CD4-positive, alpha-beta T cell treated with Interleukin-17A for 4 hours (primary cell): ENCODE data around the gene P2RY2.

Experiments
- DNase-seq: peaks from one replicate; pipeline ENCODE4 v3.0.0-alpha.2; 2020; ENCODE audit warnings: mixed read lengths

P2RY2 gene

DNA sequence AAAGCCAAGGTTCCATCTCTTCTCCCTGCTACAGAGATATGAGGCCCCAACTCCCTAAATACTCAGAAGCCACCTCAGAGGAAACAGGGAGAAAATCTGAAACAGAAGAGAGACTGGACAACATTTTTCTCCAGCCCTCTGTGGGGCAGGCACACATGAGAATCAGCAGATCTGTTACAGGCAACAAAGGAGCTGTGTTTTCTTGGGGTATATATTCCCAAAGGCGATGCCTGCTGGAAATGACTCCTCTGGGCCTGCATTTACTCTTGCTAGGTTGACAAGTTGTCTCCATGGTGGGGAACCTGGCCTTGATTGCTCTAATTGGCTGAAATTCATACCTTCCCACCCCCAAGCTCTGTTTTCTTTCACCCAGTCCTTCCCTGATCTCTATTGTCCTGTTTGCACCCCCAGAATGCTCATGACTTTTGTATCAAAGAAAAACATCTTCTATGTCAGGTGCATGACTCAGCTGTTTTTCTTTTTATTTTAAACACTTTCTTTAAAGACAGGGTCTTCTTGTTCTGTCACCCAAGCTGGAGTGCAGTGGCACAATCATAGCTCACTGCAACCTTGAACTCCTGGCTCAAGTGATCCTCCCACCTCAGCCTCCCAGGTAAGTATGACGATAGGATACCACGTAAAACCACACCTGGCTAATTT lies 30.6 kb downstream of the P2RY2 start:
- DNase-seq: no peak

DNA sequence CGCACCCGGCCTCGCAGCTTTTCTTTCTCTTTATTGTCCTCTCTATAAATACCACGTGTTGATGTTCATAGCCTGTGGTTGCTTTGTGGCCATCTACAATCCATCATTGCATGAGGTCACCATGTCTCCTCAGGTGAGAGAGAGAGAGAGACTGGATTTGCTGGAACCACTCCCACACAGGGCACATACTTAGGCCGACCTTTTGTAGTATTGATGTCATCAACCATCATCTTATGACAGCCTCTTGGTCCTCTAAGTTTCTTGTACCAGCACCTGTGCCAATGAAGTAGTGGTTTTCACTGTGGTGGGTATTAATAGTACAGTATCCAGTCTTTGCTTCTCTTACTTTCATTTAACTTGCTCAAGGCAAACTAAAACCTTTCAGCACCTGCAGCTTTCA lies 31.2 kb downstream of the P2RY2 start:
- no peak for DNase-seq

DNA sequence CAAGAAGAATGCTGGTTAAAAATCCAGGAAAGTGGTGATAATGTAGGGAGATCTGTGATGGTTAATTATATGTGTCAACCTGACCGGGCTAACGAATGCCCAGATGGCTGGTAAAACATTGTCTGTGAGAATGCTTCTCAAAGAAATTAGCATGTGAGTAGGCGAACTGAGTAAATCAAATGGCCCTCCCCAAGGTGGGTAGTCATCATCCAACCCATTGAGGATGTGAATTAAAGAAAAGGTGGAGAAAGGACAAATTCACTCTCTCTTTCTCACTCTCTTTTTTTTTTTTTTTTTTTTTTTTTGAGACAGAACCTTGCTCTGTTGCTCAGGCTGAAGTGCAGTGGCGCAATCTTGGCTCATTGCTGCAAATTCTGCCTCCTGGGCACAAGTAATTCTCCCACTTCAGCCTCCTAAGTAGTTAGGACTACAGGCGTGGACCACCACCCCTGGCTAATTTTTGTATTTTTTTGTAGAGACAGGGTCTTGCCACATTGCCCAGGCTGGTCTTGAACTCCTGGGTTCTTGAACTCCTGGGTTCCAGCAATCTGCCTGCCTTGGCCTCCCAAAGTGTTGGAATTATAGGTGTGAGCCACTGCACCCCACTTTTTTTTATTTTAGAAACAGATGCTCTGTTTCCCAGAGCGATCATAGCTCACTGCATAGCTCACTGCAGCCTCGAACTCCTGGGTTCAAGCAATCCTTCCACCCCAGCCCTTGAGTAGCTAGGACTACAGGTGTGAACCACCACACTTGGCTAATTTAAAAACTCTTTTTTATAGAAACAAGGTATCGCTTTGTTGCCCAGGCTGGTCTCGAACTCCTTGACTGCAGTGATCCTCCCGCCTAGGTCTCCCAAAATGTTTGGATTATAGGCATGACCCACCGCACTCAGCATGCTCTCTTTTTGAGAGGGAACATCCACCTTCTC lies 32.0 kb downstream of the P2RY2 start:
- DNase-seq: no peak

DNA sequence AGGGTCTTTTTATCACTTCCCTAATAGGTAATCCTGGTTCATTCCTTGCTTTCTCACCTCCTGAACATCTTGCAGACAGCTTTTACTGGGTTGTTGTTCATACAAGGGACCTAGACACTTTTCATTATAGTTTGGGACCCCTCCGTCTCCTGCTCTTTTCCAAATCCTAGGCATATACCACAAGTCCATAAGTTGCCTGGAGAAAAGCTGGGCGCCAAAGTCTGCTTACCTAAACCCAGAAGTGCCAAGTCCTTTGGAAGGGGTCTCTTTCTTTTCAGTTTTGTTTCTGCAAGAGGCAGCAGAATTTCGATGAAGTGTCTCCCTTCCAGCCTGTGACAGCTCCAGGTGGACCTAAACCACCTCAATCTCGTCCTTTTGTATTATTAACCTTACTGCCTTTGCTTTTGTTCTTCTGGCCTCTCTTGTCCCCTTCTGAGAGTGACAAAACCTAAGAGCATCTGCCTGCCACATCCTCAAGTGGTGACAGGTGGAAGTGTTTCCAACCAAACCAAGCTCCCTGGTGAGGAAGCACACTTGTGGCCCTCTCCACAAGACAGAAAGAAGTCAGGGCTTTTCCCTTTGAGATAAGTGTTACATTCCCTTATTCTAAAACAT lies 34.6 kb downstream of the P2RY2 start:
- no peak for DNase-seq

DNA sequence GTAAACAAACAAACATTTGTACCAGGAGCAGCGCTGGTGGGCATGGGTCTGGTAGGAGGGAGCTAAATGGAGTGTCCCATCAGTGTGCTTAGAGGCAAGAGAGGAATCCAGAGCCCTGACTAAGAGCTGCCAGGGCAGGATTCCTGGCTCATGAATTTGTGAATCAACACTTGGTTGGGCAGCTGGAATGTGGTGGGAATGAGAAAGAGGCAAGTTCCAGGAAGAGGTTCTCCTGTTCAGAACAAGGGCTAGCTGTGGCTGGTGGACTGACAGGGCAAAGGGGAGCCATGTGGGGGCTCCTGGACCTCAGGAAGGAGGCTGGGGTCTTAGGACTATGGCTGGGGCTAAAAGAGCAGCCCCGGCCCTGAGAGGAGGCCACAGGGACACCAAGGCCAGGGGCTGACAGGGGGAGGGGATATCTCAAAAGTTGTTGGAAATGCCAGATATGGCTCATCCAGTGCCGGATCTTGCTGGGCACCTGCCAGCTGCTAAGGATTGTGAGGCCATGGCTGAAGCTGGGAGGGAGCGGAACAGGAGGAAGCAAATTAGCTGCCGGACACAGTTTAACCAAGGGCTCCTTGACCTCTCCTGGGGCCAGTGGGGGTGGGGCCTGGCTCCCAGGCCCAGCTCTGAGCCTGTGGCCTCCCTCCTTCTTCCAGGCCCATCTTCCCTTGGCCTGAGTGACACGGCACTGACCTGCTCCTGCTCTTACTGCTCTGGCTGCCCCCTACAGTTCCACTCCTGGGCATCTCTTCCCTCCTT lies 39.4 kb downstream of the P2RY2 start:
- DNase-seq: no peak

DNA sequence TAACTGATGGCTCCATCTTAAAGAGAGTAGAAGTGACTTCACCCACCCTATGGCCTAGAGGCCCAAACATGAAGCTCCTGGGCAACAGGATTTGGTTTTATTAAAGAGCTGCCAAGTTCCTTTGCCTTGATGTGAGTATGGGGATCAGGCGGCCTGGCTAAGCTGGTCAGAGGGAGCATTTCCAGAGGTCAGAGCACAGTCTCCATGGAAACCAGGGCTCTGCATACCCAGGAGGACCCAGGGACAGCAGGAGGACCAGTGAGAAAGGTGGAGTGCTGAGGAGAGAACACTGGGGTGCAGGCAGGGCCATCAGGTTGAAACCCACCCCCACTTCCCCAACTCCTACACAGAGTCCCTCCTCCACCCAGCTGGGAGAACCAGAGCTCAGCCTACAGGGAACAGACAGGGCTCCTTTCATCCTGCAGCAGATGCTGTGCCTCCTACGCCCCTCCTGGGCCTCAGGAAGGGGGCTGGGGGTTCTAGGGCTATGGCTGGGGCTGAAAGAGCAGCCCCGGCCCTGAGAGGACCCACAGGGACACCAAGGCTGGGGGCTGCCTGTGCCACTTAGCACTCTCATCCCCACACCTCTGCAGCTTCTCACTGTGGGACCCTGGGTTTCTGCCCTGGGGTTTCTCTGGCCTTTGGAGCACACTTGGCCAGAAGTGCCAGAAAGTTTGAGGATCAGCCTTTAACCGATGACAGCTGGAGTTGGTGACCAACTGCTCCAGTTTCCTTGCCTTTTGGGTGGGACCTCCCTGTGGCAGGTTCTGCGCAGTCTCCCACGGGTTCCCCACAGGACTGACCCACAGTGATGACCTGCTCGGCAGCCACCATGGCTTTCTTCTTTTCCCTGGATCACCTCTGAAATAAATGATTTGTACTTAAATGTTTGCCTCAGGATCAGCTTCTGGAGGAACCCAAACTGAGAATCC lies 40.3 kb downstream of the P2RY2 start:
- DNase-seq: no peak

DNA sequence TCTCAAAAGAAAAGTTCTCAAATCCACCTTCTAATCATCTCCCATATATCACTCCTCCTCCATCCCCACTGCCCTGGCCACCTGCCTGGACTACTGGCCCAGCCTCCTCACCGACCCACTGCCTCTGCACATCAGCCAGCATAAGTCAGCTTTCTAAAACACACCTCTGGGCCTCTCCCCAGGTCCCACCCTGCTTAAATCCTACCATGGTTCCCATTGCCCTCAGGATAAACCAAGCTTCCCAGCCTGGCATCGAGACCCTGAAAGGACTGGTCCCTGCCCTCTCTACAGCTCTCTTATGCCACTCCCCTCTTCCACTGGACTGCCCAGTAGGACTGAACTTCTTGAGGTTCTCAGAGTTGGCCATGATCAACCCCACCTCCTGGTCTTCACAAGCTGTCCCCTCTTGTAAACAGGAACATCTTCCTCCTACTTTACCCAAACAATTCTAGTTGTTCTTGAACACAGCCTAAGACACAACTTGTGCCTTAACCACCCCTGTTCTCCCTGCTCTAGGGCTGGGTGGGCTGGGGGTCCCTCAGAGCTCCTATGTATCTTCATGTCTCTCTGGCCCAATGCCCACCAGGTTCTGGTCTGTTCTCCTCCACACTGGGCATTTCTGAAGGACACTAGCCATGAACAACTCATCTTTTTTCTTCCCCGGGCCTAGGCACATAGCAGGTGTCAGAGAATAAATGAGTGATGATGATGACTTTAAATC lies 41.5 kb downstream of the P2RY2 start:
- DNase-seq: no peak

DNA sequence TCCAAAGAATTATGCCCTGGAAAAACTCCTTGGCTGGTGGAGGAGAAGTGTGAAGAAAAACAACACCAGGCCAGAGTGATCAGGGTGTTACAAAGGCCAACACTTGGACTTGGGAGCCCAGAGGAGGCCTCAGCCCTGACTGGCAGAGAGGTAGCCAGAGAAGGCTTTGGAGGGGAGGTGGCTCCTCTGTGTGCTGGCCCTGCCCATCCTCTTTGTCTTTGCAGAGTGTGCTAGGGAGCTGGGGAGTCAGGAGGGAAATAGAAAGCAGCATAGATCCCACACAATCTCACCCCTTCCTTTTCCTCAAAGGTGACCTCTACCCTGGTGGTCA lies 42.0 kb downstream of the P2RY2 start:
- DNase-seq: no peak

DNA sequence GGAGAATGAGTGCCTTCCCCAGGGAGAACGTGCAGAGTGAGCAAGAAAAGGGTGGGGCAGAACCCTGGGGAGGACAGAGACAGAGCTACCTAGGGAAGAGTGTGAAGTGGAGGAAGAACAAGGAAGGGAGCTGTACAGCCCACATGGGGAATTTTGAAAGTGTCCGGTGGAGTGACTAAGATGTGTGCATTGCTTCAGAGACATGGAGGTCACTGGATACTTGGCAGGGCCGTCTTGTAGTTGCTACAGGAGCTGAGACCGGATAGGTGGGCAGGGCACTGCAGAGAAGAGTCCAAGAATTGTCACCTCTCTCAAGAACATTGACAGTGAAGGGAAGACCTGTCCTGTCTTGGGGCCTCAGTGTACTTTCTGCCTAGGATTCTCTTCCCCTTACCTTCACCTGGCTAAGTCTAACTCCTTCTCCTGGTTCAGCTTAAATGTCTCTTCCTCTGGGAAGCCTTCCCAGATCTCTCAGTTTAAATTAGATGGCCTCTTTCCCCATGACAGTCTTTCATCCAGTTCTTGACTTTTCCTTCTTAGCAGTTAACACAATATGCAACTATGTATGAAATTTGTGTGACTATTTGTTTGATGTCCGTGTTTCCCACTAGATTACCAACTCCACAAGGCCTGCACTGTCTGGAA lies 44.9 kb downstream of the P2RY2 start:
- DNase-seq: no peak

DNA sequence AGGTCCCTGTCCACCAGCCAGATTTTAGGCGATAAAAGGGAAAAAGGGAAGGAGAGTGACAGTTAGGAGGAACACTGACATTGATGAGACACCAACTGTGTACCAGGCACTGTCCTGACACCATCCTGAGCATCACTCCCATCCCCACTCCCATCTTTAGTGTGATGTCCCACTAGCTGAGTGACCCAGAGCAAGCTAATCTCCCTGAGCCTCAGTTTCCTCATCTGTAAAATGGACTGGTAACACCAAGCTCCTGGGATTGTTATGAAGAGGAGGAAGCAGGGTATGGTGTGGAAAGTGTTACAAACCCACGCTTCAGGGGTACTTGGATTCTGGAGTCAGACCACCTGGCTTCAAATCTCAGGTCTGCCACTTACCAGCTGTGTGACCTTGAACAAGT lies 45.6 kb downstream of the P2RY2 start:
- no peak for DNase-seq

DNA sequence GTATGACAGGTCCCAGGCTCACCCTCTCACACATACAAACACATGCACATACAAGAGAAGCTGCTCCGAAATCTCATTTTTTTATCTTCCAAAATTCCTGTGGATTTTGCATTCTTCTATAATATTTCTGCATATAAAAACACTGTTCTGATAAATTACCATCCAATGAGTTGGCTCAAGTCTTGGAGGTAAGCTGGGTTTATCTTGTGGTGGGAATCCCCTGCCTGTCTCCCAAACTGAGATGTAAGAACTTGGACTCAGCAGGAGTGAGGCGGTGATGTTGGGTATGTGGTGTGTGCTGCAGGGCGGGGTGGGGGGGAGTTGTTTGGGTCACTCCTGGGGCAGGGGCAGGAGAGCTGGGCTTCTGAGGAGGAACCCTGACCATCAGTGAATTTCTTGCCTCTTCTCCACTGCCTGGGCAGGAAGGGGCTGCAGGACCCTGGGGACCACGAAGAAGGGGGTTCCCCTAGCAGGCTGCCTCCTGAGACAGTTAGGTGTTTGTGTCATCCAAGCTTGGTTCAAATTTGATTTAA lies 47.3 kb downstream of the P2RY2 start:
- DNase-seq: no peak

DNA sequence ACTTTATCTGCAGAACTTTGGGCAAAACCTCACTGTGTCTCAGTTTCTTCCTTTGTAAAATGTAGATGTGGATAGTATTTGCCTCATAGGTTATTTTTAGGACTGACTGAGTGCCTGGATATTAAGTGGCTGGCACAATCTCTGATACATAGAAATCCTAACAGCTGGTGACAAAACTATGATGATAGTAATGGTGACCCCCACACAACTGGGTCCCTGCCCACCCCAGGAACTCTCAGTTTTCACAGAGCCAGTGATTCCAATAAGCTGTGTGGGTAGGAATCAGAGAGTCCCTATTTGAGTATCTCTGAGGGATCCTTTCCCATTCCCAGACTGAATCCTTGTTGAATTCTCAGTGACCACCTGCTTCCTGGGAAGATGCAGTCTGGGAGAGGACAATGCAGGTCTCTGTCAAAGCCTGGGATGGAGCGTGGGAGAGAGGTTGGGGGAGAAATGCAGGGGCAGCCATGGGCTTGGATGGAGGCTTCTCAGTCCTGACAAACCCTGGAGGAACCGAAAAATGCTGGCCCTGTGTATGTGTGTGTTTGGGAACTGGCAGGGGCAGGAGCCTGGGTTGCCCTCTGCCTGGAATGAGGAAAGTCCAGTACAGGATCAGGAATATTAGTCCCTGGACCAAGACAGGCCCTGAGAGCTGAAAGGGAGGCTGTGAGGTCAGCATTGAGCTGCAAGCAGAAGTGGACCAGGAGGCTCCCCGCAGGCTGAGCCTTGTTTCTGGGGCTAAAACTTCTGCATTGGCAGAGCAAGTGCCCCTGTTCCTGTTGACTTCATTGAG lies 48.0 kb downstream of the P2RY2 start:
- DNase-seq: no peak

DNA sequence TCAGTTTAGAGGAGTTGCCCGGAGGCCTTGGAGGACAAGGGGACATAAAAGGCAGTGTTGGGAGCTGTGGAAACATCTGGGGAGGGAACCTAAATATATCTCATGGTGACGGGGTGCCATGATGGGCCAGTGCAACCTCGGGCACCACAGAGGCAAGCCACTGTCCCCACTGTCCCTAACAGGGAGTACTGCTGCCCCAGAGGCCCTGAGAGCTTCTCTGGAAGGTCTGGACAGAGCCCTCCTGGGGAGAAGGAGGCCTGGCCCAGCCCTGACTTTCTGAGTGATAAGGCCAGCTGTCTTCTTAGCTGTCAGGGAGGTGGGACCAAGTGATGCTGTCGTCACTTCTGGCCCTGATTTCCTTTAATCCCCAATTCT lies 48.6 kb downstream of the P2RY2 start:
- DNase-seq: no peak

DNA sequence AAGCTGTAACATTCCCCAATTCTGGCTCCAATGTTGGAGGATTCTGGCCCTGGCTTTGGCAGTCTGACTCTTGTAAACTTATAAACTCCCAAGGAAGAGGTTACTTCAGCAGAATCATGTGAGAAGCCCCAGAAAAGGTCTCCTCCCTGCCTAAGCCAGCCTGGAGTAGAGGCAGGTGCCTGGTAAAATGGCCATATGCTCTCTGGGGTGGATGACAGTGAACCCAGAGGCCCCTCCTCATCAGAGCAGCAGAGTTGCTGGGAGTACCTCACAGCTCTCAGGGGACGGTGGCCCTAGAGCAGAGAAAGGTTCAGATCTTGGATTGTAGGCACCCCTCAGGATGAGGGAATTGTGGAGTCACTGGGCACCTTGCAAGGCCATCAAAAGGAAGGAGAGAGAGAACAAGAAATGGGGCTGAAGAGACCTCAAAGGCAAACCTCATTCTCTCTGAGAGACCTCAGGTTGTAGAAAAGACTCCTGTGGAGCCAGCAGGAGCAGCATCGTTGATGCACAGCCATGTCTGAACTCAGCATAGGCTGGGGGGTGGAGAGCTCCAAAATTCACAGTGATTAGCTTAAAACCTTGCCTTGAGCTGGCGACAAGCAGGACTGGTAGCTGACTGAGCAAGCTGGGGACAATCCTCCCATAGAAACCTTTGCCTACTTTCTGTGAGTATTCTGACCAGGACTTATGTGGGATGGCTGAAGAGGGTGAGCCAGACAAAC lies 49.2 kb downstream of the P2RY2 start:
- no peak for DNase-seq

DNA sequence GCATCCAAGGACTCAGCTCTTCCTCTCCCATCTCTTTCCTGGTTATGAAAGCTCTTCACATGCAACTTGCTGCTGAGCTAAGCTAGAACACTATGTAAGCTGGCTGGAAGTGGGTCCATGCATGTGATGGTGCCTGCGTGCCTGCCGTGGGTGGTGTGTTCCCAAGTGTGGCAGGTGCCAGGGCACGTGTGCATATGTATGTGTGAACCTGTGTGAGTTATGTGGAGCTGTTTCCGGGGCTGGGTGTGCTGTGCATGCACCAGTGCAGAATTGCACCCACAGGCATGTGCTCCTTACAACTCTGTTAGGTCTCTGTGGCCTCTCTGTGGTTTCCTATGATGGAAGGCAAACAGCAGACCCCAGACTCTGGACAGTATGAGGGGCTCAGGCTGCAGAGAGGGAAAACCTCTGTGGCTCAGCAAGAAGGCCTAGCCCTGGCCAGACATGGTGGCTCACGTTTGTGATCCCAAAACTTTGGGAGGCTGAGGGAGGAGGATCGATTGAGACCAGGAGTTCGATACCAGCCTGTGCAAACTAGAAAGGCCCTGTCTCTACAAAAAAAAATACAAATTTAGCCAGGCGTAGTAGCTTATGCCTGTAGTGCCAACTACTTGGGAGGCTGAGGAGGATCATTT lies 49.9 kb downstream of the P2RY2 start:
- DNase-seq: no peak

DNA sequence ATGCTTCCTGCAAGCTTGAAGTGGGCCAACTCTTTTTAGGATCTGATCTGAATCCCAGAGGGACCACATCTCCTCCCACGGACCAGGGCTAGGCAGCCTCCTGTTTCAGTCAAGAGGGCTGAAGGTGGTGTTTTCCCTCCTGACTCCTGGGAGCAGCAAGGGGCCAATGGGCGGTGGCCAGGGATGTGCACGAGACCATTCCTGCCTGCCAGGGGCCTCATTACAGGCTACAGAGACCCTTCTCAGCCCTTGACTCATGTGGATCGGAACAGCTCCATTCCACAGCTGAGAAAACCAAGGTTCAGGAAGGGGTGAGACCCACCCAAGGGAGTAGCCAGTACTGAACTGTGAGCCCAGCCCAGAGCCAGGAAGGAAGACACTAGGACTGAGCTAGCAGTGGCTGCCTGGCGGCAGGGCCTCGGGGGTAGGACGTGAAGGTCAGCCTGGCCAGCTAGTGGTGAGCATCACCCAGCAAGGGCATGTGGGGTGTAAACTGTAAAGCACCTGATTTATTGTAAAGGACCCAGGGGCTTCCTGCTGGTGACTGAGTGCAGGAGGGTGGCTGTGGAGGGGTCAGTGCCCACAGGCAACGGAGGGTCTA lies 50.7 kb downstream of the P2RY2 start:
- DNase-seq: no peak

DNA sequence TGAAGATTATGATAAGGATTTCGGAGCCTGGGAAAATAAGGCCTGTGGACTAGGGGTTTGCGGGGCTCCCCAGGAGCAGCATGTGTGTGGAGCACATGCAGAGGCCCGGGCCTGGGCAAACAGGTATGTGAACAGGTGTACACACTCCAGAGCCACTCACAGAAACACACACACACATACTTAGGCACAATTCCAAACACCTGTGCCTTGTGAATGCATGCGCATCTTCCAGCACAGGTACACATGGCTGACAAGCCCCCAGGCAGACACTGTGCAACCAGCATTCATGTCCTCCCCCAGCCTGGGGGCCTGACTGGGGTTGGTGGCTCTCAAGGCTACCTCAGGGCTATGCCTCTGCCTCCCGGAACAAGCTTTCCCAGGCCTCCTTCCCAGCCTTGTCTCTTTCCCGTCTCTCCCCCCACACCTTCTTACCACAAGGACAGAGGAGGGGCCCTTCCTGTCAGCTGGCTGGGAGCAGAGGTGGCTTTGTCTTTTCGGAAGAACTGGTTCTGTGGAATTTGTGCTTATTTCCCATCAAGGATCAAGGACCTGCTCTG lies 51.5 kb downstream of the P2RY2 start:
- no peak for DNase-seq
